HepG2 (cell line): ENCODE results near the gene CMPK1.

Source experiments
- MXD3 ChIP-seq: IDR thresholded peaks from 2 replicates; pipeline ENCODE4 v1.6.1; 2016; ENCODE audit warnings: mild to moderate bottlenecking, missing biosample characterization, missing genetic modification reagents
- ZNF776 ChIP-seq: sonication (generic); formaldehyde crosslinking; IDR thresholded peaks from 2 replicates; pipeline ENCODE4 v1.4.0; 2020; ENCODE audit warnings: mild to moderate bottlenecking, missing genetic modification reagents
- TF ChIP-seq, protein P1 (sequence below): sonication (generic); formaldehyde crosslinking; IDR thresholded peaks from 2 replicates; pipeline ENCODE4 v1.8.1; 2023; ENCODE audit warnings: mild to moderate bottlenecking, missing genetic modification reagents, borderline replicate concordance

DNA sequence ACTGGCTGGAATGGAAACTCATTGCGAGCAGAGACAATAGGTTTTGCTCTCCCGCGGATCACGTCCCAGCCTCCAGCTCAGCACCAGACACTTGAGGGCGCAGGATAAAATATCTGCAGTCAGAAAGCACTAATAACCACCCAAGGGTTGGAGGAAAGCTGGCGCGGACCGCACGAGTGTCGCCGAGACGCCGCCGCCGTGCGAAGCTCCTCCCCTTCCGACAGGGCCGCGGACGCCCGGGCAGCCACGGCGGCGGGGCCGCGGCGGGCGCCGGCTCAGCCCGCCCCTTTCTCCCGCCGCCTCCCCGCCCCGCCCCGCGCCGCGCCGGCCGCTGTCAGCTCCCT is at the start of gene CMPK1:
- TF ChIP-seq MXD3 (CRISPR knock-in tag) (no peak), ZNF776 (CRISPR knock-in tag) (no peak)
- TF ChIP-seq, protein P1, sequence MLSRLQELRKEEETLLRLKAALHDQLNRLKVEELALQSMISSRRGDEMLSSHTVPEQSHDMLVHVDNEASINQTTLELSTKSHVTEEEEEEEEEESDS (CRISPR knock-in tag), result no peak
